ENCODE measurements around the gene CTSC. TPM values are rescaled to one million over a fixed set of nuclear protein-coding genes. Genes with fewer than 3 reads are reported as not detected.

CTSC gene
- total RNA-seq, 1 experiment from 2014 or later, result 119 TPM

DNA sequence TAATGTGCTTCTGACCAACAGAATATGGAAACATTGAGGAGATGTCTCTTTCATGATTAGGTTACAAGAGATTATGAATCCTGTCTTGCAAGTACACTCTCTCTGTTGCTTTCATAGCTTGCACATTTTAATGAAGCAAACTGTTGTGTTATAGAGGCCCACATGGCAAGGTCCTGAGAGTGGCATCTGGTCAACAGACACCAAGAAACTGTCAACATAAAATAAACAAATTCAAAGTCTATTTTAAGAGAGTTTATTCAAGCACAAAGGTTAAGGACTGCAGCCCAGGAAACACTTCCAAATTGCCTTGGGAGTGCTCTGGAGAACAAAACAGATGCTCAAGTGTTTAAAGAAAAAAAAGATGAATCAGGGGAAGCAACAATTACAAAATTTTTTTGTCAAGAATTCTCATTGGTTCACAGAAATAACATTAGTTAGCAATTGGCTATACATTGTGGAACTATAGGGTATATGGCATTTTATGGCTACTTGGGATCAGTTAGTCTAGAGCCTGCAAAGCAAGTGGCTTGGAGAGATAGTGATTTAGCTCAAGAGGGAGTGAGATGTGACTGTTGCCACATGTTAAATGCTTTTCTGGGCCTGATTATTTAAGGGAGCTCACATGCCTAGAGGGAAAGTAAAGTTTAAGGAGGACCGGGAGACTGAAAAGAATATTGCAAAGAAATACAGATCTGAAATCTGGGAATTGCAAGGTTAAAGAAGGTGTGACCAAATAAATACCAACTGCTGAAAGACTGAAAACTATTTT lies 54.6 kb downstream of the CTSC start:
- Histone ChIP-seq H4K20me1 (ENCODE audit: insufficient read depth) (no peaks in the 10 kb centered on the region), H3K9me2 (ENCODE audit: insufficient read depth) (no peaks in the 10 kb centered on the region), H3K4me2 (no peak overlapping the region), H3K36me3 (ENCODE audit: low read depth) (no peaks in the 10 kb centered on the region), H3K27ac (no peak overlapping the region), H3K9me3 (ENCODE audit: insufficient read depth, low read depth) (no peaks in the 10 kb centered on the region), H3F3A (ENCODE audit: insufficient read depth, low read depth) (no peaks in the 10 kb centered on the region), H3K27me3 (ENCODE audit: insufficient read depth, low read depth) (no peaks in the 10 kb centered on the region), H2AFZ (no peak overlapping the region), H3K4me3 (no peak overlapping the region), H3K4me1 (replicated peaks; ENCODE audit: insufficient read depth) (peaks cover 12% of the 10 kb centered on the region; the same call in 1 of the 2 replicates), H3K79me2 (ENCODE audit: low read depth) (no peaks in the 10 kb centered on the region)
- TF ChIP-seq, protein P1, sequence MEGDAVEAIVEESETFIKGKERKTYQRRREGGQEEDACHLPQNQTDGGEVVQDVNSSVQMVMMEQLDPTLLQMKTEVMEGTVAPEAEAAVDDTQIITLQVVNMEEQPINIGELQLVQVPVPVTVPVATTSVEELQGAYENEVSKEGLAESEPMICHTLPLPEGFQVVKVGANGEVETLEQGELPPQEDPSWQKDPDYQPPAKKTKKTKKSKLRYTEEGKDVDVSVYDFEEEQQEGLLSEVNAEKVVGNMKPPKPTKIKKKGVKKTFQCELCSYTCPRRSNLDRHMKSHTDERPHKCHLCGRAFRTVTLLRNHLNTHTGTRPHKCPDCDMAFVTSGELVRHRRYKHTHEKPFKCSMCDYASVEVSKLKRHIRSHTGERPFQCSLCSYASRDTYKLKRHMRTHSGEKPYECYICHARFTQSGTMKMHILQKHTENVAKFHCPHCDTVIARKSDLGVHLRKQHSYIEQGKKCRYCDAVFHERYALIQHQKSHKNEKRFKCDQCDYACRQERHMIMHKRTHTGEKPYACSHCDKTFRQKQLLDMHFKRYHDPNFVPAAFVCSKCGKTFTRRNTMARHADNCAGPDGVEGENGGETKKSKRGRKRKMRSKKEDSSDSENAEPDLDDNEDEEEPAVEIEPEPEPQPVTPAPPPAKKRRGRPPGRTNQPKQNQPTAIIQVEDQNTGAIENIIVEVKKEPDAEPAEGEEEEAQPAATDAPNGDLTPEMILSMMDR (conservative IDR thresholded peaks at IDR 0.05), result no peak
- no peak for TF ChIP-seq EZH2 (IDR thresholded peaks at IDR 0.05; ENCODE audit: low read depth)
- no peak for DNase-seq
- POLR2A ChIA-PET (ENCODE audit: unreplicated experiment), result no interaction called here
- BruUV-seq (replicated peaks), result no TSS peak
- intact Hi-C loops (cut with micrococcal nuclease; ENCODE audit: unreplicated experiment), result no loop called here
- CTCF ChIA-PET, result no interaction called here

DNA sequence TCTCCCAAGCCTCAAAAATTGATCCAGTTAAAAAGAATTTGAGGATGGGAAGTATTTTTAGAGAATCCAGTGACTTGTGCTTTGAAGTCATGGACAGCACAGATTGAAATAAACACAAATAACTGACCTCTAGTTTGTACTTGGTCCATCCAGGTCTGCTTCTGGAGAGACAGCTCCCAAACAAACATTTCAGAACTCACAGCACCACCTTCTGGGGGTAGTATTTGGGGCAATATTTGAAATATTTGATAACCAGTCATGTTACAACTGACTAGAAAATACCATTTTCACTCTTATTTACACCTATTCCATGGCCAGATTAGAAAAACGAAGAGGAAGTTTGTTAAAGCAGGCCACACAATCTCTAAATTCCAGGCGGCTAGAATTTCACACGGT lies 56.2 kb downstream of the CTSC start:
- H4K20me1 ChIP-seq (ENCODE audit: insufficient read depth), result no peaks in the 10 kb centered on the region
- H3K27ac ChIP-seq, result no peak overlapping the region
- H3K4me1 ChIP-seq (replicated peaks; ENCODE audit: insufficient read depth), result peaks cover 10% of the 10 kb centered on the region; the same call in 1 of the 2 replicates
- no TSS peak for BruUV-seq (replicated peaks)
- no peak for DNase-seq
- no peaks in the 10 kb centered on the region for H3F3A ChIP-seq (ENCODE audit: insufficient read depth, low read depth)
- intact Hi-C loops (cut with micrococcal nuclease; ENCODE audit: unreplicated experiment), result no loop called here
- no peak overlapping the region for H3K4me2 ChIP-seq
- H3K4me3 ChIP-seq, result no peak overlapping the region
- ChIA-PET CTCF (no interaction called here), POLR2A (ENCODE audit: unreplicated experiment) (no interaction called here)
- H3K79me2 ChIP-seq (ENCODE audit: low read depth), result no peaks in the 10 kb centered on the region
- no peaks in the 10 kb centered on the region for H3K9me3 ChIP-seq (ENCODE audit: insufficient read depth, low read depth)
- H3K27me3 ChIP-seq (ENCODE audit: insufficient read depth, low read depth), result no peaks in the 10 kb centered on the region
- no peaks in the 10 kb centered on the region for H3K36me3 ChIP-seq (ENCODE audit: low read depth)
- TF ChIP-seq, protein P1 (conservative IDR thresholded peaks at IDR 0.05), result peak; percentile 33; the same call in 1 of the 2 replicates
- no peak for TF ChIP-seq EZH2 (IDR thresholded peaks at IDR 0.05; ENCODE audit: low read depth)
- H3K9me2 ChIP-seq (ENCODE audit: insufficient read depth), result no peaks in the 10 kb centered on the region
- no peak overlapping the region for H2AFZ ChIP-seq

DNA sequence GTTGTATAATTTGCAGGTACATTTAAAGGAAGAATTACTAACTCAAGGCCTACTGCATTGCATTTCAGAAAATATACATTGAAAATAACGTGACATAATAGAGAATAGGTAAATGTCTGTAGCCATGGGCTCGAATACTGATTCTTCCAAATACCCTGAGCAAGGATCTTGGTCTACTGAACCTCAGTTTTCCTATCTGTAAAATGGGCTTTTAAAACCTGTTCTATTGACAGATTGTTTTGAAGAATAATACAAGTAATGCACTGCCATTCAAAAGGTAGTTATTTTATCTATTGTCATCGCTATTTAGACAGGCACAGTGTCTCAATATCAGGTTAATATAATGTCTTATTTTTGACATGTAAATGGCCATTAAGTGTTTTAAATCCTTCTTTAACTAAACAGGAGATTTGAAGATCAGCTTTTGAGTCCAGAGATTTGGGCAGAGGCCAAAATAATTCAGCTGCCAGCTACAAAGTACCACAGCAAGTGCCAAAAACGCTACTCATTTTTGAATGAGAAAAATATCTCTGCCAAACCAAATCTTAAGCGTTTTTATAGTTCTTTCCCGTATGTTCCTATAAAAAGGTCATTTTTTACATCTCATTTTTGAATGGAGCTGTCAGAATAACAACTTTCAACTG lies 56.7 kb downstream of the CTSC start:
- Histone ChIP-seq H3K27ac (no peak overlapping the region), H2AFZ (no peak overlapping the region), H3K4me3 (no peak overlapping the region), H3K36me3 (ENCODE audit: low read depth) (no peaks in the 10 kb centered on the region), H3K4me1 (replicated peaks; ENCODE audit: insufficient read depth) (peaks cover 5% of the 10 kb centered on the region; the same call in 1 of the 2 replicates), H3K4me2 (no peak overlapping the region), H3K79me2 (ENCODE audit: low read depth) (no peaks in the 10 kb centered on the region), H3K9me2 (ENCODE audit: insufficient read depth) (no peaks in the 10 kb centered on the region), H4K20me1 (ENCODE audit: insufficient read depth) (no peaks in the 10 kb centered on the region), H3K27me3 (ENCODE audit: insufficient read depth, low read depth) (no peaks in the 10 kb centered on the region), H3K9me3 (ENCODE audit: insufficient read depth, low read depth) (no peaks in the 10 kb centered on the region), H3F3A (ENCODE audit: insufficient read depth, low read depth) (no peaks in the 10 kb centered on the region)
- TF ChIP-seq EZH2 (IDR thresholded peaks at IDR 0.05; ENCODE audit: low read depth), result no peak
- TF ChIP-seq, protein P1 (conservative IDR thresholded peaks at IDR 0.05), result no peak
- no TSS peak for BruUV-seq (replicated peaks)
- no peak for DNase-seq
- ChIA-PET POLR2A (ENCODE audit: unreplicated experiment) (no interaction called here), CTCF (no interaction called here)
- intact Hi-C loops (cut with micrococcal nuclease; ENCODE audit: unreplicated experiment), result no loop called here

Measured in PC-9 (cell line).